HEK293 (cell line): ENCODE data around the gene FADS1.

Source experiments
- CTCF ChIA-PET: fragments of 350-600 bp; formaldehyde crosslinking; extraction: SDS; loops from one replicate; lab custom pipeline; 2021; ENCODE audit warnings: antibody characterized with exemption; lab: Yijun Ruan, JAX
- POLR2A ChIA-PET: fragments of 300-600 bp; formaldehyde crosslinking; extraction: SDS; loops from one replicate; lab custom pipeline; 2020; ENCODE audit warnings: antibody characterized with exemption, inconsistent platforms; lab: Yijun Ruan, JAX
- H3K27ac ChIP-seq: fragments of 200-500 bp; sonication (Bioruptor generic); 2 replicates; pipeline ENCODE4 v1.5.1; 2014; ENCODE audit warnings: low read depth, low read length, control low read depth, inconsistent platforms; ENCODE audit errors: extremely low read depth
- H3K36me3 ChIP-seq, 2 experiments: fragments of 200-500 bp in 1 of 2; sonication (Bioruptor generic) in 1 of 2; 1 replicate in 1 of 2; 2 replicates in 1 of 2; pipeline ENCODE4 v1.5.1; 2014 to 2017; ENCODE audit warnings: inconsistent platforms in 2 of 2, low read length in 2 of 2; ENCODE audit not compliant: control insufficient read depth in 2 of 2, insufficient read depth in 1 of 2
- H3K4me1 ChIP-seq: fragments of 200-500 bp; sonication (Bioruptor generic); 2 replicates; pipeline ENCODE4 v1.5.1; 2014; ENCODE audit warnings: mild to moderate bottlenecking, low read length, inconsistent platforms; ENCODE audit not compliant: control insufficient read depth, insufficient read depth
- H3K4me3 ChIP-seq: 2 replicates; pipeline ENCODE4 v1.5.1; 2011; ENCODE audit warnings: low read depth, mild to moderate bottlenecking, control low read depth, low read length, moderate library complexity
- H3K9me3 ChIP-seq: fragments of 200-500 bp; sonication (Bioruptor generic); 2 replicates; pipeline ENCODE4 v1.5.1; 2014; ENCODE audit warnings: low read depth, low read length, inconsistent platforms; ENCODE audit not compliant: control insufficient read depth, insufficient read depth
- GLI2 ChIP-seq: fragments of 450-650 bp; formaldehyde crosslinking; IDR thresholded peaks from 2 replicates; pipeline ENCODE4; 2017; ENCODE audit warnings: missing biosample characterization, missing genetic modification characterization, low read depth, borderline replicate concordance
- GLIS1 ChIP-seq: fragments of 450-650 bp; formaldehyde crosslinking; IDR thresholded peaks from 2 replicates; pipeline ENCODE4 v1.5.1; 2016; ENCODE audit warnings: missing biosample characterization, missing genetic modification characterization
- INSM2 ChIP-seq: fragments of 450-650 bp; formaldehyde crosslinking; IDR thresholded peaks from 2 replicates; pipeline ENCODE4 v1.5.1; 2016; ENCODE audit warnings: missing biosample characterization, missing genetic modification characterization
- PRDM2 ChIP-seq: fragments of 450-650 bp; formaldehyde crosslinking; IDR thresholded peaks from 2 replicates; pipeline ENCODE4 v1.5.1; 2016; ENCODE audit warnings: missing biosample characterization, missing genetic modification characterization, borderline replicate concordance
- SETDB1 ChIP-seq: IDR thresholded peaks from one replicate; pipeline ENCODE4 v1.6.1; 2017; ENCODE audit warnings: mild to moderate bottlenecking, low read length, moderate library complexity, mixed read lengths; ENCODE audit not compliant: insufficient read length
- ZNF202 ChIP-seq: fragments of 450-650 bp; formaldehyde crosslinking; IDR thresholded peaks from 2 replicates; pipeline ENCODE4 v1.5.1; 2016; ENCODE audit warnings: missing biosample characterization, missing genetic modification characterization, borderline replicate concordance
- ZNF335 ChIP-seq: fragments of 450-650 bp; formaldehyde crosslinking; conservative IDR thresholded peaks from 2 replicates; pipeline ENCODE4 v1.5.1; 2016; ENCODE audit warnings: missing biosample characterization, missing genetic modification characterization
- ZNF366 ChIP-seq: fragments of 450-650 bp; formaldehyde crosslinking; conservative IDR thresholded peaks from 2 replicates; pipeline ENCODE4 v1.5.1; 2016; ENCODE audit warnings: missing biosample characterization, missing genetic modification characterization
- ZNF513 ChIP-seq: fragments of 450-650 bp; IDR thresholded peaks from 2 replicates; pipeline ENCODE4 v1.5.1; 2018; ENCODE audit warnings: missing biosample characterization, missing genetic modification characterization
- ZNF549 ChIP-seq: fragments of 450-650 bp; IDR thresholded peaks from 2 replicates; pipeline ENCODE4 v1.5.1; 2018; ENCODE audit warnings: missing biosample characterization, missing genetic modification characterization, mild to moderate bottlenecking, inconsistent platforms, moderate library complexity
- ZNF623 ChIP-seq: fragments of 450-650 bp; formaldehyde crosslinking; IDR thresholded peaks from 2 replicates; pipeline ENCODE4 v1.5.1; 2016; ENCODE audit warnings: missing biosample characterization, missing genetic modification characterization
- ZNF658 ChIP-seq: fragments of 450-650 bp; formaldehyde crosslinking; IDR thresholded peaks from 2 replicates; pipeline ENCODE4; 2016; ENCODE audit warnings: missing biosample characterization, missing genetic modification characterization

FADS1 gene

GRCh38 chr11:61826930-61827570 is 10.2 kb upstream of the FADS1 start (continued):
- no peak for TF ChIP-seq PRDM2 (tag by site-specific recombination)

GRCh38 chr11:61820174-61820573 is 3.4 kb upstream of the FADS1 start:
- Histone ChIP-seq H3K4me3 (no peak overlapping the region), H3K36me3 (no peaks in the 10 kb centered on the region), H3K27ac (no peak overlapping the region), H3K9me3 (no peaks in the 10 kb centered on the region), H3K4me1 (no peaks in the 10 kb centered on the region)
- CTCF ChIA-PET, result interaction anchor here (1.5 to 1.7 kb wide), 3 partner anchors 23 to 127 kb away, joined by 4 to 9 read pairs (median 5); no protein-coding TSS in a partner anchor
- POLR2A ChIA-PET, result no interaction called here
- no peak for TF ChIP-seq SETDB1
- no peak for TF ChIP-seq INSM2 (tag by site-specific recombination)
- TF ChIP-seq ZNF623 (tag by site-specific recombination), result no peak
- no peak for TF ChIP-seq ZNF202 (tag by site-specific recombination)
- TF ChIP-seq GLI2 (tag by site-specific recombination), result no peak
- no peak for TF ChIP-seq ZNF366 (tag by site-specific recombination)
- no peak for TF ChIP-seq ZNF513
- TF ChIP-seq ZNF658 (tag by site-specific recombination), result no peak

GRCh38 chr11:61817471-61818202 is 834 bp upstream of the FADS1 start:
- peak overlapping the region; percentile 76; the same call in 1 of the 2 replicates for H3K27ac ChIP-seq
- POLR2A ChIA-PET, result interaction anchor here (1.0 to 4.8 kb wide), 3 partner anchors 11 to 26 kb away, joined by 6 to 55 read pairs (median 38); partner anchors contain the start of genes FADS2, FEN1 and TMEM258
- TF ChIP-seq ZNF549 (tag by site-specific recombination) (no peak), ZNF335 (tag by site-specific recombination) (peak; percentile 70), GLIS1 (tag by site-specific recombination) (peak; percentile 10; the same call in 1 of the 2 replicates)
- TF ChIP-seq, all 188 proteins: peak for 2
- no peaks in the 10 kb centered on the region for H3K9me3 ChIP-seq
- H3K4me3 ChIP-seq, result peak overlapping the region; percentile 64; the same call in 1 of the 2 replicates
- CTCF ChIA-PET, result interaction anchor here (0.6 to 6.0 kb wide), 8 partner anchors 10 to 346 kb away, joined by 3 to 40 read pairs (median 5); partner anchors contain the start of gene FADS2
- H3K36me3 ChIP-seq, result peaks cover 0 to 4% of the 10 kb centered on the region in 2 experiments; a peak in 1 of 3 replicates
- no peaks in the 10 kb centered on the region for H3K4me1 ChIP-seq
